ENCODE data around the gene STK33. TPM values are rescaled to one million over a fixed set of nuclear protein-coding genes. Genes with fewer than 3 reads are reported as not detected.

Gene STK33
- total and polyA plus RNA-seq, 2 donors: 6.7 to 11.0 TPM

GRCh38 chr11:8352103-8352875, 241.7 kb downstream of the STK33 start:
- 90% methylated on average over 4 of the region's 4 CpGs for WGBS
- Histone ChIP-seq H3K36me3 (ENCODE audit: insufficient read depth) (no peaks in the 10 kb centered on the region), H3K27ac (ENCODE audit: low read depth) (no peak overlapping the region), H3K4me3 (ENCODE audit: low read depth, low read length) (no peak overlapping the region), H3K4me1 (ENCODE audit: insufficient read depth) (no peaks in the 10 kb centered on the region)
- no peak for DNase-seq (ENCODE audit: extremely low spot score)

- no peak for DNase-seq (ENCODE audit: extremely low spot score)
- 89% methylated on average over 8 of the region's 8 CpGs for WGBS
- H3K36me3 ChIP-seq (ENCODE audit: insufficient read depth): no peaks in the 10 kb centered on the region
These were observed 242.8 kb downstream of the STK33 start for GRCh38 chr11:8351223-8351622.

GRCh38 chr11:8347978-8348377, 246.1 kb downstream of the STK33 start:
- H3K4me1 ChIP-seq (ENCODE audit: insufficient read depth): no peaks in the 10 kb centered on the region
- no peaks in the 10 kb centered on the region for H3K36me3 ChIP-seq (ENCODE audit: insufficient read depth)
- no peak for DNase-seq (ENCODE audit: extremely low spot score)
- WGBS: 95% methylated on average over 2 of the region's 2 CpGs
- H3K27ac ChIP-seq (ENCODE audit: low read depth): no peak overlapping the region
- no peak overlapping the region for H3K4me3 ChIP-seq (ENCODE audit: low read depth, low read length)

More at GRCh38 chr11:8351223-8351622, 242.8 kb downstream of the STK33 start:
- Histone ChIP-seq H3K27ac (ENCODE audit: low read depth) (no peak overlapping the region), H3K4me1 (ENCODE audit: insufficient read depth) (no peaks in the 10 kb centered on the region), H3K4me3 (ENCODE audit: low read depth, low read length) (no peak overlapping the region)

GRCh38 chr11:8346157-8346755, 247.8 kb downstream of the STK33 start:
- H3K4me3 ChIP-seq (ENCODE audit: low read depth, low read length): no peak overlapping the region
- H3K4me1 ChIP-seq (ENCODE audit: insufficient read depth): no peaks in the 10 kb centered on the region
- H3K27ac ChIP-seq (ENCODE audit: low read depth): no peak overlapping the region
- no peaks in the 10 kb centered on the region for H3K36me3 ChIP-seq (ENCODE audit: insufficient read depth)
- 91% methylated on average over 16 of the region's 16 CpGs for WGBS
- no peak for DNase-seq (ENCODE audit: extremely low spot score)

- WGBS: 77% methylated on average over 11 of the region's 11 CpGs
- Histone ChIP-seq H3K27ac (ENCODE audit: low read depth) (no peak overlapping the region), H3K4me3 (ENCODE audit: low read depth, low read length) (no peak overlapping the region), H3K4me1 (ENCODE audit: insufficient read depth) (no peaks in the 10 kb centered on the region), H3K36me3 (ENCODE audit: insufficient read depth) (no peaks in the 10 kb centered on the region)
- DNase-seq (ENCODE audit: extremely low spot score): no peak
These were observed 248.8 kb downstream of the STK33 start for GRCh38 chr11:8345179-8345578.

- 82% methylated on average over 3 of the region's 3 CpGs for WGBS
- no peak overlapping the region for H3K27ac ChIP-seq (ENCODE audit: low read depth)
- H3K36me3 ChIP-seq (ENCODE audit: insufficient read depth): no peaks in the 10 kb centered on the region
- no peaks in the 10 kb centered on the region for H3K4me1 ChIP-seq (ENCODE audit: insufficient read depth)
- no peak overlapping the region for H3K4me3 ChIP-seq (ENCODE audit: low read depth, low read length)
- no peak for DNase-seq (ENCODE audit: extremely low spot score)
These were observed 249.7 kb downstream of the STK33 start for GRCh38 chr11:8344346-8344745.

GRCh38 chr11:8342821-8343681, 251.0 kb downstream of the STK33 start:
- WGBS: 79% methylated on average over 18 of the region's 18 CpGs
- DNase-seq (ENCODE audit: extremely low spot score): no peak
- H3K36me3 ChIP-seq (ENCODE audit: insufficient read depth): no peaks in the 10 kb centered on the region

GRCh38 chr11:8341996-8342395, 252.0 kb downstream of the STK33 start:
- Histone ChIP-seq H3K36me3 (ENCODE audit: insufficient read depth) (no peaks in the 10 kb centered on the region), H3K4me3 (ENCODE audit: low read depth, low read length) (no peak overlapping the region), H3K4me1 (ENCODE audit: insufficient read depth) (no peaks in the 10 kb centered on the region), H3K27ac (ENCODE audit: low read depth) (no peak overlapping the region)
- DNase-seq (ENCODE audit: extremely low spot score): no peak
- WGBS: 83% methylated on average over 5 of the region's 5 CpGs

More at GRCh38 chr11:8342821-8343681, 251.0 kb downstream of the STK33 start:
- H3K27ac ChIP-seq (ENCODE audit: low read depth): no peak overlapping the region
- H3K4me3 ChIP-seq (ENCODE audit: low read depth, low read length): no peak overlapping the region
- H3K4me1 ChIP-seq (ENCODE audit: insufficient read depth): no peaks in the 10 kb centered on the region

Small RNA genes within 50 kb of the gene (small RNA-seq; reads per million reads assigned to genes)
- gene RF00601: not detected

Other genes with a start within 250 kb of the STK33 start
- gene TRIM66, start 88.4 kb upstream of the STK33 start, total RNA-seq: 7.8 TPM
- 3.2 TPM for gene TRIM66, start 88.4 kb upstream of the STK33 start, polyA plus RNA-seq
- gene RPL27A, start 88.6 kb upstream of the STK33 start, total RNA-seq: 674 TPM
- 2,792 TPM for gene RPL27A, start 88.6 kb upstream of the STK33 start, polyA plus RNA-seq

Data from urinary bladder (tissue), 4 donors.